ENCODE measurements around the gene SLC48A1. TPM values are rescaled to one million over a fixed set of nuclear protein-coding genes. Genes with fewer than 3 reads are reported as not detected.
A peak's percentile ranks its signal among the peaks of the same experiment; 100 is the strongest.
"Not testable (repeated sequence)": the region's sequence is repeated elsewhere in the genome, so short reads cannot be mapped to it uniquely, and the experiment has no call there.

Gene SLC48A1
- total RNA-seq, 1 experiment from 2014 or later, result 19.4 TPM

DNA sequence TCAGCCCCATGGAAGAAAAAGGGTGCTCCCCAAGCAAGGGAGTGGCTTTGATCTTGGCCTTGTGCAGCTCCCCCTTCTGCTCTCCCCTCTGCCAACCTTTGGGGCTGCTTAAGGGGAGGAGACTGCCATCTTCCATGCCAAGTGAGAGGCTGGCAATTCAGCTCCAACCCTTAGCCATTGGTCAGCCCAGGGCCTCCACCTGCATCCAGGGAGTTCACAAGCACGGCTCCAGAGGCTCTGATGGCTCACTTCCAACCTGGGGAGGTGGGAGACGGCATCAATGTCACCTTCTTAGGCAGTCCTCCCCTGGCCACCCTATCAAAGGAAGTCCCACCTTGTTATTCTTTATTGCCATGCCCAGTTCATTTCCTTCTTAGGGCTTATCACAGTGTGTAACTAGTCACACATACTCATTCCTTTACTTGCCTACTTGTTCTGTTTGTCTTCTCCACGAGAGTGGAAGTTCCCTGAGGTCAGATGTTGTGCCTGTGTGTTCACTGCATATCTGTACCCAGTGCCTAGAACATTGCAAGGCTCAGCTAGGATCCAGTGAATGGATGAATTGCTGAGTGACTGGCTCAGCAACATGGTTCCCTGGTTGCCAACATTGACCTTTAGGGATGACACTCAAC, 41.6 kb downstream of the SLC48A1 start:
- H3K36me3 Mint-ChIP-seq (ENCODE audit: insufficient read depth, unreplicated experiment), result no peaks in the 10 kb centered on the region
- TF ChIP-seq, protein P1, sequence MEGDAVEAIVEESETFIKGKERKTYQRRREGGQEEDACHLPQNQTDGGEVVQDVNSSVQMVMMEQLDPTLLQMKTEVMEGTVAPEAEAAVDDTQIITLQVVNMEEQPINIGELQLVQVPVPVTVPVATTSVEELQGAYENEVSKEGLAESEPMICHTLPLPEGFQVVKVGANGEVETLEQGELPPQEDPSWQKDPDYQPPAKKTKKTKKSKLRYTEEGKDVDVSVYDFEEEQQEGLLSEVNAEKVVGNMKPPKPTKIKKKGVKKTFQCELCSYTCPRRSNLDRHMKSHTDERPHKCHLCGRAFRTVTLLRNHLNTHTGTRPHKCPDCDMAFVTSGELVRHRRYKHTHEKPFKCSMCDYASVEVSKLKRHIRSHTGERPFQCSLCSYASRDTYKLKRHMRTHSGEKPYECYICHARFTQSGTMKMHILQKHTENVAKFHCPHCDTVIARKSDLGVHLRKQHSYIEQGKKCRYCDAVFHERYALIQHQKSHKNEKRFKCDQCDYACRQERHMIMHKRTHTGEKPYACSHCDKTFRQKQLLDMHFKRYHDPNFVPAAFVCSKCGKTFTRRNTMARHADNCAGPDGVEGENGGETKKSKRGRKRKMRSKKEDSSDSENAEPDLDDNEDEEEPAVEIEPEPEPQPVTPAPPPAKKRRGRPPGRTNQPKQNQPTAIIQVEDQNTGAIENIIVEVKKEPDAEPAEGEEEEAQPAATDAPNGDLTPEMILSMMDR (IDR thresholded peaks at IDR 0.05; ENCODE audit: unreplicated experiment), result no peak
- no peak for DNase-seq (ENCODE audit: unreplicated experiment)
- intact Hi-C loops (cut with micrococcal nuclease), result loop anchor here (5.0 kb wide), 1 partner anchor 37 kb away; no protein-coding TSS in a partner anchor
- no TSS peak for BruUV-seq (replicated peaks)
- no peak overlapping the region for H3K4me3 Mint-ChIP-seq (ENCODE audit: unreplicated experiment)
- H3K27me3 Mint-ChIP-seq (ENCODE audit: insufficient read depth, unreplicated experiment), result no peaks in the 10 kb centered on the region
- no peak overlapping the region for H3K27ac Mint-ChIP-seq (ENCODE audit: low read depth, unreplicated experiment)
- CTCF ChIA-PET, result interaction anchor here (0.6 to 7.8 kb wide), 10 partner anchors 14 to 624 kb away, joined by 3 to 72 read pairs (median 4); no protein-coding TSS in a partner anchor
- no peaks in the 10 kb centered on the region for H3K9me3 Mint-ChIP-seq (ENCODE audit: unreplicated experiment)
- peaks cover 70% of the 10 kb centered on the region for H3K4me1 Mint-ChIP-seq (ENCODE audit: insufficient read depth, unreplicated experiment)
- POLR2A ChIA-PET, result interaction anchor here (1.1 to 3.2 kb wide), 5 partner anchors 11 to 33 kb away, joined by 3 to 35 read pairs (median 14); no protein-coding TSS in a partner anchor

DNA sequence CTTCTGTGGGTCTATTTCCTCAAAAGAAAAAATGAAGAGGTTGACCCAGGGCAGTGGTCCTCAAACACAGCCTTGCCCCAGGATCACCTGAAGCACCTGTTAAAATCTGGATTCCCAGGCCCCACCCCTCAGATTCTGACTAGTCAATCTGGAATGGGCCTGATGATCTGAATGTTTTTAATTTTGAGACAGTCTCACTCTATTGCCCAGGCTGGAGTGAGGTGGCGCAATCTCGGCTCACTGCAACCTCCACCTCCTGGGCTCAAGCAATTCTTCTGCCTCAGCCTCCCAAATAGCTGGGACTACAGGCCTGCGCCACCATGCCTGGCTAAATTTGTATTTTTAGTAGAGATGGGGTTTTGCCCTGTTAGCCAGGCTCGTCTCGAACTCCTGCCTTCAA, 42.4 kb downstream of the SLC48A1 start:
- H3K4me3 Mint-ChIP-seq (ENCODE audit: unreplicated experiment); POLR2A ChIA-PET; H3K27me3 Mint-ChIP-seq (ENCODE audit: insufficient read depth, unreplicated experiment); H3K36me3 Mint-ChIP-seq (ENCODE audit: insufficient read depth, unreplicated experiment); BruUV-seq (replicated peaks); H3K27ac Mint-ChIP-seq (ENCODE audit: low read depth, unreplicated experiment); H3K9me3 Mint-ChIP-seq (ENCODE audit: unreplicated experiment); DNase-seq (ENCODE audit: unreplicated experiment): not testable (repeated sequence)
- intact Hi-C loops (cut with micrococcal nuclease), result loop anchor here (5.0 kb wide), 1 partner anchor 38 kb away; no protein-coding TSS in a partner anchor
- CTCF ChIA-PET, result interaction anchor here (0.7 to 2.6 kb wide), 3 partner anchors 13 to 20 kb away, joined by 3 to 12 read pairs (median 4); no protein-coding TSS in a partner anchor
- H3K4me1 Mint-ChIP-seq (ENCODE audit: insufficient read depth, unreplicated experiment), result peaks cover 69% of the 10 kb centered on the region

DNA sequence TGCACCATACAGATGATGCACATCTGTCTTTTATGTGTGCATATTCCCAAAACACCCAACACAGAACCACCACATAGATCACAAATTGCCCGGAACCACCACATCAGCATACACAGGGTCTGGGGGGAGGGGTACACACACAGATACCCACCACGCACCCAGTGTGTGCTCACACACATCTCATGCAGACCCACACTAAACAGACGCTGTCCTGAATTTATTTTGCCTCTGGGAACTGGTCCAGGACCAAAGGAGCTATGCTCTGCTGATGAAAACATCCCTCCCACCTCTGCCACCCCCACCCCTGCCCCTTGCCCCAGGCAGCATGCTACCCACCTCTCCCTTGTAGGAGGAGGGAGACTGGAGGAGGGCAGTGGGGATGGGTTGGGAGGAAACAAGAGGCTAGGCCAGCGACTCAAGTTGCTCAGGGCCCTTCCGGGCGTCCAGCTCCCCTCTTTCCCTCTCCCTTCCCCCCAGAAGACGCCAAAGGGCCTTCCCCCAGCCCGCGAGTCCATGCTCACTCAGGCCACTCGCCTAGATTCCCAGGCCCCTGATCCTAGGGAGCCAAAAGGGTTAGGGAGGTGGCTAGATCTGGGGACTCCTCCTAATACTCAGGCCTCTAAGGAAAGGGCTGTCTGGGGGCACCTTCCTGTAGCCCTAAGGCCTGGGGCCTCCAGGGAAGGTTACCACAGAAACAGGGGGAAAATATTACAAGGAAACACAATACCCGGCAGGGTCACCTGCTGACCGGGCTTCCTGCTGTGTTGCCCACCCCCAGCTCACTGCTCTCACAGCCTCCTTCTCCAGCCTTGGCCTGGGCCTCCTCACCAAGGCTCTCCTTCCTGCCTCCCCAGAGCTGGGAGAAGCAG, 43.6 kb downstream of the SLC48A1 start:
- CTCF ChIA-PET, result interaction anchor here (0.6 to 4.2 kb wide), 18 partner anchors 9 to 536 kb away, joined by 3 to 33 read pairs (median 4); no protein-coding TSS in a partner anchor
- peak overlapping the region; percentile 98 for H3K4me3 Mint-ChIP-seq (ENCODE audit: unreplicated experiment)

DNA sequence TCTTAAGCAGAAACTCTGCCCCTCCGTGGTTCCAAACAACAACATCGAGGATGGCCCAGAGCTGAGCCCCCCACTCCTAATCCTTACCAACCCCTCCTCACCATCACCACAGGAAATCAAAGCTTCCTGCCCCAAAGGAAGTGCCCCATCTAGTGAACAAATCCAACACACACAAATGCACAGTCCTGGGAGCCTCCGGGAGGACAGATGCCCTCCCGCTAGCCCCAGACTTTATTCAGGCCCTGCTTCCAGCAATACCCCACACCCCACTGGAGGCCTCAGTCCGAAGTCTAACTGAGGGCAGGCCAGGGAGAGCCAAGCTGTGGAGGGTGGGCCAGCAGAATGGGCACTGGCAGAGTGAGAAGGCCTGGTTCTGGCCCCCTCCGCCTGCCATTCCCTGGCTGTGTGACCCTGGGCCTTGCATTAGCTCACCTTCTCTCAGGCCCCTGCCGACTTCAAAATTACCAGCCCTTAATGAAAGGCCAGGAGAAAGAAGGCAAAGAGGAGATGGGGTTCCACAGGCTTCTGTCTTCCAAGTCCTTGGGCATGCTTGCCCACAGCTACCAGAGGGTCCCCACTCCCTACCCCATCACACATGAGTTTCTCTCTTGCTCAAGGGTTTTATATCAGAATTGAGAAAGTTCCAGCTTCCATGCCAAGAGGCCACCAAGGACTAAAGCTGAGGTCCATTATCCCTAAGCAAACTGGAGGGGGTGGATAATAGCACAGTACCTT, 44.4 kb downstream of the SLC48A1 start:
- CTCF ChIA-PET, result interaction anchor here (0.6 to 4.2 kb wide), 18 partner anchors 9 to 537 kb away, joined by 3 to 33 read pairs (median 4); partner anchors contain the start of gene RPAP3
- POLR2A ChIA-PET, result interaction anchor here (0.7 to 5.9 kb wide), 5 partner anchors 9 to 292 kb away, joined by 3 to 110 read pairs (median 4); no protein-coding TSS in a partner anchor
- TF ChIP-seq, protein P1 (IDR thresholded peaks at IDR 0.05; ENCODE audit: unreplicated experiment), result no peak
- intact Hi-C loops (cut with micrococcal nuclease), result loop anchor here (5.0 kb wide), 1 partner anchor 40 kb away; no protein-coding TSS in a partner anchor
- Mint-ChIP-seq H3K36me3 (ENCODE audit: insufficient read depth, unreplicated experiment) (no peaks in the 10 kb centered on the region), H3K4me1 (ENCODE audit: insufficient read depth, unreplicated experiment) (peaks cover 68% of the 10 kb centered on the region), H3K4me3 (ENCODE audit: unreplicated experiment) (peak overlapping the region; percentile 98), H3K27ac (ENCODE audit: low read depth, unreplicated experiment) (peak overlapping the region; percentile 91), H3K9me3 (ENCODE audit: unreplicated experiment) (no peaks in the 10 kb centered on the region), H3K27me3 (ENCODE audit: insufficient read depth, unreplicated experiment) (no peaks in the 10 kb centered on the region)
- TSS peak; percentile 18 for BruUV-seq (replicated peaks)
- DNase-seq (ENCODE audit: unreplicated experiment), result no peak

More for the DNA sequence above, 43.6 kb downstream of the SLC48A1 start:
- Mint-ChIP-seq H3K4me1 (ENCODE audit: insufficient read depth, unreplicated experiment) (peaks cover 68% of the 10 kb centered on the region), H3K27me3 (ENCODE audit: insufficient read depth, unreplicated experiment) (no peaks in the 10 kb centered on the region), H3K9me3 (ENCODE audit: unreplicated experiment) (no peaks in the 10 kb centered on the region), H3K27ac (ENCODE audit: low read depth, unreplicated experiment) (peak overlapping the region; percentile 91), H3K36me3 (ENCODE audit: insufficient read depth, unreplicated experiment) (no peaks in the 10 kb centered on the region)
- intact Hi-C loops (cut with micrococcal nuclease), result loop anchor here (5.0 kb wide), 1 partner anchor 39 kb away; no protein-coding TSS in a partner anchor
- DNase-seq (ENCODE audit: unreplicated experiment), result no peak
- no TSS peak for BruUV-seq (replicated peaks)
- POLR2A ChIA-PET, result interaction anchor here (0.7 to 5.9 kb wide), 5 partner anchors 9 to 293 kb away, joined by 3 to 110 read pairs (median 4); no protein-coding TSS in a partner anchor
- TF ChIP-seq, protein P1 (IDR thresholded peaks at IDR 0.05; ENCODE audit: unreplicated experiment), result no peak
